ACC112 (cell line): Measurements from ENCODE around the gene XRCC3.

Source experiments
- H2AFZ ChIP-seq: fragments of 200-600 bp; sonication (generic); one replicate; pipeline ENCODE4 v1.6.0; 2017; ENCODE audit warnings: antibody characterized with exemption, low read length; ENCODE audit not compliant: unreplicated experiment
- H3K27ac ChIP-seq: fragments of 200-600 bp; sonication (generic); 2 replicates; pipeline ENCODE4 v1.5.1; 2014; ENCODE audit warnings: low read depth, mild to moderate bottlenecking, antibody characterized with exemption, low read length, moderate library complexity
- H3K27me3 ChIP-seq: fragments of 200-600 bp; sonication (generic); 2 replicates; pipeline ENCODE4 v1.6.1; 2014; ENCODE audit warnings: mild to moderate bottlenecking, antibody characterized with exemption, low read length, moderate library complexity, mixed read lengths; ENCODE audit not compliant: insufficient read depth
- H3K36me3 ChIP-seq: fragments of 200-600 bp; sonication (generic); 2 replicates; pipeline ENCODE4 v1.6.1; 2016; ENCODE audit warnings: mild to moderate bottlenecking, antibody characterized with exemption, low read length, moderate library complexity, mixed read lengths; ENCODE audit not compliant: insufficient read depth
- H3K4me1 ChIP-seq: fragments of 200-600 bp; sonication (generic); one replicate; pipeline ENCODE4 v1.6.1; 2016; ENCODE audit warnings: low read length, mixed read lengths; ENCODE audit not compliant: insufficient read depth, unreplicated experiment, control insufficient read depth
- H3K4me3 ChIP-seq: fragments of 200-600 bp; sonication (generic); 2 replicates; pipeline ENCODE4 v1.5.1; 2014; ENCODE audit warnings: mild to moderate bottlenecking, low read depth, low read length
- H3K79me2 ChIP-seq: fragments of 200-600 bp; sonication (generic); one replicate; pipeline ENCODE4 v1.6.0; 2016; ENCODE audit warnings: low read length; ENCODE audit not compliant: control insufficient read depth, unreplicated experiment, insufficient read depth

Gene XRCC3

GRCh38 chr14:103712633-103713247 lies 2.5 kb downstream of the XRCC3 start:
- no peaks in the 10 kb centered on the region for H3K36me3 ChIP-seq
- no peak overlapping the region for H2AFZ ChIP-seq
- peaks cover 35% of the 10 kb centered on the region for H3K4me1 ChIP-seq
- no peak overlapping the region; the same call in 1 of the 2 replicates for H3K4me3 ChIP-seq
- H3K79me2 ChIP-seq, result peaks cover 52% of the 10 kb centered on the region
- H3K27ac ChIP-seq, result no peak overlapping the region
- H3K27me3 ChIP-seq, result no peaks in the 10 kb centered on the region

GRCh38 chr14:103711516-103712431 lies 3.5 kb downstream of the XRCC3 start:
- no peak overlapping the region for H3K27ac ChIP-seq

GRCh38 chr14:103710771-103711377 lies 4.4 kb downstream of the XRCC3 start:
- Histone ChIP-seq H3K4me3 (no peak overlapping the region), H3K27me3 (no peaks in the 10 kb centered on the region), H3K36me3 (0 out of 2 replicates have a peak, but pooled peaks cover under 1% of the 10 kb centered on the region), H2AFZ (no peak overlapping the region), H3K27ac (no peak overlapping the region), H3K4me1 (peaks cover 26% of the 10 kb centered on the region), H3K79me2 (peaks cover 34% of the 10 kb centered on the region)

More at GRCh38 chr14:103711516-103712431, 3.5 kb downstream of the XRCC3 start:
- no peak overlapping the region for H3K4me3 ChIP-seq
- H3K79me2 ChIP-seq, result peaks cover 43% of the 10 kb centered on the region
- H2AFZ ChIP-seq, result no peak overlapping the region
- no peaks in the 10 kb centered on the region for H3K27me3 ChIP-seq
- H3K36me3 ChIP-seq, result no peaks in the 10 kb centered on the region
- H3K4me1 ChIP-seq, result peaks cover 27% of the 10 kb centered on the region

- Histone ChIP-seq H3K36me3 (peaks cover 8% of the 10 kb centered on the region; the same call in 1 of the 2 replicates), H3K4me1 (peaks cover 26% of the 10 kb centered on the region), H3K27ac (no peak overlapping the region), H3K79me2 (peaks cover 33% of the 10 kb centered on the region), H3K27me3 (no peaks in the 10 kb centered on the region), H3K4me3 (no peak overlapping the region), H2AFZ (no peak overlapping the region)
These were observed 5.4 kb downstream of the XRCC3 start for GRCh38 chr14:103709814-103710213.

- no peak overlapping the region for H3K27ac ChIP-seq
These were observed 6.5 kb downstream of the XRCC3 start for GRCh38 chr14:103708750-103709187.

GRCh38 chr14:103707329-103708263 lies 7.7 kb downstream of the XRCC3 start:
- H3K4me3 ChIP-seq, result no peak overlapping the region
- no peak overlapping the region for H3K27ac ChIP-seq
- H3K4me1 ChIP-seq, result peaks cover 13% of the 10 kb centered on the region
- H3K79me2 ChIP-seq, result peaks cover 12% of the 10 kb centered on the region
- H2AFZ ChIP-seq, result no peak overlapping the region
- no peaks in the 10 kb centered on the region for H3K27me3 ChIP-seq
- H3K36me3 ChIP-seq, result peaks cover 8% of the 10 kb centered on the region; the same call in 1 of the 2 replicates

More at GRCh38 chr14:103708750-103709187, 6.5 kb downstream of the XRCC3 start:
- Histone ChIP-seq H3K79me2 (peaks cover 23% of the 10 kb centered on the region), H3K4me1 (peaks cover 19% of the 10 kb centered on the region), H2AFZ (no peak overlapping the region), H3K27me3 (no peaks in the 10 kb centered on the region), H3K36me3 (peaks cover 8% of the 10 kb centered on the region; the same call in 1 of the 2 replicates), H3K4me3 (no peak overlapping the region)

GRCh38 chr14:103706551-103707328 lies 8.5 kb downstream of the XRCC3 start:
- Histone ChIP-seq H3K4me3 (no peak overlapping the region), H3K36me3 (peaks cover 8% of the 10 kb centered on the region; the same call in 1 of the 2 replicates), H3K79me2 (peaks cover 8% of the 10 kb centered on the region), H3K4me1 (peaks cover 9% of the 10 kb centered on the region), H3K27ac (no peak overlapping the region), H2AFZ (no peak overlapping the region), H3K27me3 (no peaks in the 10 kb centered on the region)

- H3K79me2 ChIP-seq, result peaks cover 4% of the 10 kb centered on the region
- H3K27ac ChIP-seq, result no peak overlapping the region
- peaks cover 8% of the 10 kb centered on the region; the same call in 1 of the 2 replicates for H3K36me3 ChIP-seq
These were observed 9.6 kb downstream of the XRCC3 start for GRCh38 chr14:103705504-103706284.

GRCh38 chr14:103705118-103705503 lies 10.1 kb downstream of the XRCC3 start:
- Histone ChIP-seq H3K4me3 (no peak overlapping the region), H3K79me2 (peaks cover 4% of the 10 kb centered on the region), H2AFZ (no peak overlapping the region), H3K4me1 (no peaks in the 10 kb centered on the region), H3K36me3 (peaks cover 8% of the 10 kb centered on the region; the same call in 1 of the 2 replicates), H3K27me3 (no peaks in the 10 kb centered on the region), H3K27ac (no peak overlapping the region)

More at GRCh38 chr14:103705504-103706284, 9.6 kb downstream of the XRCC3 start:
- H3K4me3 ChIP-seq, result no peak overlapping the region
- no peaks in the 10 kb centered on the region for H3K27me3 ChIP-seq
- no peak overlapping the region for H2AFZ ChIP-seq
- no peaks in the 10 kb centered on the region for H3K4me1 ChIP-seq
